SIG-M5 treated with dmso at 0.1 percent for 504 hours (cell line): ENCODE results near the gene KCNJ1.

Experiments used
- DNase-seq: peaks from one replicate; lab custom pipeline; 2025; ENCODE audit not compliant: unreplicated experiment; lab: John Stamatoyannopoulos, UW

Gene KCNJ1

DNA sequence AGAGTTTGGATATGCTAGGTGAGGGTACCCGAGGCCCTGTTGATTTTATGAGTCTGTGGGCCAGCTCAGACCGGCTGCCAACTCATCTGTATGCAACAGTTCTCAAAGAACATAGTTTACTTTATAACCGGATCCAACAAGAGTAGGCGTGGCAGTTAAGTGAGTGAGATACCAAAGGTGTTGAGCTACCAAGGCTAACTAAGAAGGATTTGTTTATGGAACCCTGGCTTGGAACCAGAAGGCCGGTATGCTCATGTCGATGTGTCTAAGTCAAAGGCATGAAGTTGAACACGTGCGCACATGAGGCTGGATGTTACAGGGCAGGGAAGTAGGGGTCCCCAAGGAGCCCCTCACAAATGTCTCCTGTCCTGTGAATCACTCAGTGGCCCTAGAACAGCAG is at the start of gene KCNJ1:
TSS of gene KCNJ1 (minus strand) at position 20 of the 400 bp plus-strand sequence. CDS start 27,053 bp downstream, outside the sequence.
- no peak for DNase-seq

DNA sequence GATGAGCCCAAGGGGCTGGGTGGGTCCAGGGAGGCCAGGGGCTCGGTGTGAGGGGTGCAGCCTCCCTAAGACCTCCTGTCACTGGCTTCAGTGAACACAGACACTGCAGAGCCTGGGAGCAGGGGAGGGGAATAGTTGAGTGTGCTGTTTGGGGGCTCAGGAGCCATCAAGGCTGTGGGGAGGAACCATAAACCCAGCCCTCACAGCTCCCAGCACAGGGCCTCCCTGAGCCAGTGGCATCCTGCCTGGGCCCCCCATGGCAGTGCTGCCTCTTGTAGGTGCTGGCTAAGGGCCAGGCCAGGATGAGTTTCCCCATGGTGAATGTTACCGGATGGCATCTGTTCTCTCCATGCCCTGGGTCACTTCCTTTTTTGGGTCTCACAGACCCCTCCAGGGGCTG is 49.6 kb upstream of the KCNJ1 start:
- no peak for DNase-seq

DNA sequence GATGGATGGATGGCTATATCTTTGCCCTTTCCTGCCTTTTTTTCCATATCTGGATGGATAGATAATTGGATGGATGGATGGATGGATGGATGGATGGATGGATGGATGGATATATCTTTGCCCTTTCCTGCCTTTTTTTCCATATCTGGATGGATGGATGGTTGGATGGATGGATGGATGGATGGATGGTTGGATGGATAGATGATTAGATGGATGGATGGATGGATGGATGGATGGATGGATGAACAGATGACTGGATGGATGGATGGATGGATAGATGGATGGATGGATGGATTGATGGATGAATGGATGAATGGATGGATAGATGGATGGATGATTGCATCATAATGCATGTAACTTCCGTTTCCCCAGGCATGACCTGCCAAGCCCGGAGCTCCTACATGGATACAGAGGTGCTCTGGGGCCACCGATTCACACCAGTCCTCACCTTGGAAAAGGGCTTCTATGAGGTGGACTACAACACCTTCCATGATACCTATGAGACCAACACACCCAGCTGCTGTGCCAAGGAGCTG is 49.0 kb upstream of the KCNJ1 start:
- DNase-seq: no peak

GRCh38 chr11:128915149-128915521 is 48.0 kb upstream of the KCNJ1 start:
- DNase-seq: no peak

DNA sequence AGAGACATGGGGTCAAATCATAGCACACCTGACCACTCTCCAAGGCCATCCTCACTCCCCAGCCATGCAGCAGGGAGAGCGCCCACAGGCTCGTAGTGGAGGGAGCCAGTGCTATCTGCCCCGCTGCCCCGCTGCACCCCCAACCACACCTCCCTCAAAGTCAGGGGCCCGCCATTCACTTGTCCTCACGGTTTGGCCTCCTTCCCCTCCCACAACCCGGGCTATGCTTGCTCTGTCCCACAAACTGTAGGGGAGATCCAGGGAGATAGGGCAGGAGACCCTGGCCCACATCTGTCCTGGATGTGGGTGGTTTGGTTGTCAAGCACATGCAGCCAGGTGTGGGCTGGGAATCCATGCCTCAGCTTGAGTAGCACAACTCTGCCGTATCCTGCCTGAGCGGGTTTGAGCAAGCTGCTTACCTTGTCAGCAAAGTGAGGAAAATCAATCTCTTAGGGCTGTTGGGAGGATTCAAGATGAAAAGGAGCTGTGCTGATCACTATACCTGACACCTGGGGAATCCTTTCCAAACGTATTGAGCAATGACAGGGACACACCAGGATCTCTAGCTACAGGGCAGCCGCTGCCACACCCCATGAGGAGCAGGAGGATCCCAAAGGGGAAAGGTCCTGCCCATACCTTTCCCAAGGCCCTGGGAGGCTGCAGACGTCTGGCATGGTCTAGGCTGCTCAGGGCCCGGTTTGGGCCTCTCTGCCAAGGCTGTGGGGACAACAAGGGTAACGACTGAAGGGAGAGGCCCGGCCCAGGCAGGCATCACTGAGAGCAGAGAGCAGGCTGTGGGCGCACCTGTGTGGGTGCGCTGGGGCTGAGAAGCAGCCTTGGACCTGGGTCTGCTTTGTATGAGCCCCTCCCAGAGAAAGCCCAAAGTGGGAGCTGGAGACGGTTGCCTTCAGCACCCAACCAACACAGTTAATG is 47.4 kb upstream of the KCNJ1 start:
- DNase-seq: no peak

DNA sequence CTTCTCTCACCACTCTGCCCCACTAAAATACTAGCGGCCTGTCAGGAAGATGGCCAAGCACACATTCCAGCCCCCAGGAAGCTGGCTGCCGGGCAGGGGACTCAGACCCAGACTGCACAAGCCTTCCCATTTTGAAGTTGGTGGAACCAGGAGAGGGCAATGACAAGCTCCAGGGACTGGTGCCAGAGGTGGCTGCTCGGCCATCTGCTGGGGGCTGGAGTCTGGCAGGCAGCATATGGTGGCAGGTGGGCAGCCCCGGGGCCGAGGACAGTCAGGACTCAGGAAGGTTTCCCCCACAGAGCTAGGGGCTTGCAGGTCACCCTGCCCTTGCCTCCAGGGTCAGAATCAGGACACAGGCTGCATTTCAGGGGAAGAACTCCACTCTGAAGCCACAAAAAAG is 46.7 kb upstream of the KCNJ1 start:
- DNase-seq: no peak

DNA sequence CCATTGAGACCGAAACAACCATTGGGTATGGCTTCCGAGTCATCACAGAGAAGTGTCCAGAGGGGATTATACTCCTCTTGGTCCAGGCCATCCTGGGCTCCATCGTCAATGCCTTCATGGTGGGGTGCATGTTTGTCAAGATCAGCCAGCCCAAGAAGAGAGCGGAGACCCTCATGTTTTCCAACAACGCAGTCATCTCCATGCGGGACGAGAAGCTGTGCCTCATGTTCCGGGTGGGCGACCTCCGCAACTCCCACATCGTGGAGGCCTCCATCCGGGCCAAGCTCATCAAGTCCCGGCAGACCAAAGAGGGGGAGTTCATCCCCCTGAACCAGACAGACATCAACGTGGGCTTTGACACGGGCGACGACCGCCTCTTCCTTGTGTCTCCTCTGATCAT is 44.6 kb upstream of the KCNJ1 start:
- no peak for DNase-seq

- DNase-seq: no peak
These were observed 44.1 kb upstream of the KCNJ1 start for GRCh38 chr11:128911239-128911638.

DNA sequence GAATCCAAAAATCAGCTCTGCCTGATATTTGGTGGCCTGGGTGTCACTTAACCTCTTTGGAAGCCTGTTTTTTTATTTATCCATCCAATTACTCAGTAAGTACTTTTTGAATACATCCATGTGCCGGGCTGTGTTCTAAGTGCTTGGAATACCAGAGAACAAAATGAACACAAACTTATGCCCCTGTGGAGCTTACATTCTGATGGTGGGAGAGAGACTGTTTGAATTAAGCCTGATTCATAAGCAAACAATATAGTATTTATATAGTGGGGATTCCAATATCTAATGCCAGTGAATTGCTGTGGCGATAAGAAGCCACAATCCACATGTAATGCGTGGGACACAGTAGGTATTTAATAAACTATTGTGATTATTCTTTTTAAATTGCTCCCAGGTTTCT is 43.5 kb upstream of the KCNJ1 start:
- no peak for DNase-seq

DNA sequence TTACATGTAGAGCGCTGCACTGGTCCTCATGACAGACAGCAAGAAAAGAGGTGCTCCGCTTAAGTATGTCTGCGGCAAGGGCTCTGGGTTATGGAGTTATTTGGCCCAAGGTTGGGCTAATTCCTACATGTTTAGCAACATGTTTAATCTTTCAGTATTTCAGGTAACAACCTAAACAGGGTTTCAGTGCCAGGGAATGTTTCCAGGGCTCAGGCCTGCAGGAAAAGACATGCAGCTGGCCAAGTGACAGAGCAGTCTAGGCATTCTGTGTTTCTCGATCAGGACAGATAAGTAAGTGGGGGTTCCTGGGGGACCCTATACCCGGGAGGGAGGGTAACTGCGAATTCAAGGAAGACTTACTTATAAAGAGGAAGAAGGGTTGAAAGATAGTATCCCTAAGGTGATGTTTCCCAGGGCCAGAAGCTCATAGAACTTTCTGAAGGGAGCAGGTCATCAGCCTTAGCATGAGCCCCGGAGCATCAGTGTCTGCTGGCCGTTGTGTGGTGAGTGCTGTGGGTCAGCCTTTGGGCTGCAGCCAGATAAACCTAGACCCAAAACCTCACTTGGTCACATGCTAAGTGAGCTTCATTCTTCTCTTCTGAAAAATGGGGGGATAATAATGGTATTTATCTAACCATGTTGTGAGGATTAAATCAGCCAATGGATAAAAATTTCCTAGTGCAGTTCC is 42.5 kb upstream of the KCNJ1 start:
- DNase-seq: no peak

- peak; percentile 19 for DNase-seq
These were observed 41.5 kb upstream of the KCNJ1 start for GRCh38 chr11:128908391-128909246.

- DNase-seq: no peak
These were observed 40.5 kb upstream of the KCNJ1 start for GRCh38 chr11:128907585-128907984.

DNA sequence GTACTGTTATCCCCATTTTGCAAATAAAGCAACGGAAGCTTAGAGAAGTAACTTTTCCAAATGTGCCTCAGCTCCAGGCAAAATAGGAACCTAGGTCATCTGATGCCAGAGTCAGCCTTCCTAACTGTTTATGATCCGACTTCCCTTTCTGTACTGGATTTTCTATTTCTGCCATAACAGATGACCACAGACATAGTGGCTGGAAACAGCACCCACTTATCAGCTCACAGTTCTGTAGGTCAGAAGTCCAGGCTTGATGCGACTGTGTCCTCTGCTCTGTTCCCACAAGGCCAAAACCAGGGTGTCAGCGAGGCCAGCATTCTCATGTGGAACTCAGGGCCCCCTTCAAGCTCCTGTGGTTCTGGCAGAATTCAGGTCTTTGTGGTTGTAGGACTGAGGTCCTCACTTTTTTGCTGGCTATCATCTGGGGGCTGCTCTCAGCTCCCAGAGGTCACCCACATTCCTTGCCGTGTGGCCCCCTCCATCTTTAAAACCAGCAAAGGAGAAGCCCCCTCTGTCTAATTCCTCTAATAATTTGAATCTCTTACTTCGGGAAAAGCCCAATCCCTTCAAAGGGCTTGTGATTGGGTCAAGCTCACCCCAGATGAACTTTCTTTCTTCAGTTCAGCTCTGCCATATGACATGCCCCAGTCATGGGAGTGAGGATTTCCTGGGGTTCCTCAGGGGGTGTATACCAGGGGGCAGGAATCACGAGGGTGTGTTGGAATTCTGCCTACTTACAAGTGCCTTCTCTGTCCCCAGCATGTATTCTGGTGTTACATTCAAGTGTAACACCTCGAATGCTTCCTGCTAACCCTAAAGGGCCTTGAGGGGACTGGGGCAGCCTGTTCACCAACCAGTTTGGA is 39.3 kb upstream of the KCNJ1 start:
- no peak for DNase-seq

DNA sequence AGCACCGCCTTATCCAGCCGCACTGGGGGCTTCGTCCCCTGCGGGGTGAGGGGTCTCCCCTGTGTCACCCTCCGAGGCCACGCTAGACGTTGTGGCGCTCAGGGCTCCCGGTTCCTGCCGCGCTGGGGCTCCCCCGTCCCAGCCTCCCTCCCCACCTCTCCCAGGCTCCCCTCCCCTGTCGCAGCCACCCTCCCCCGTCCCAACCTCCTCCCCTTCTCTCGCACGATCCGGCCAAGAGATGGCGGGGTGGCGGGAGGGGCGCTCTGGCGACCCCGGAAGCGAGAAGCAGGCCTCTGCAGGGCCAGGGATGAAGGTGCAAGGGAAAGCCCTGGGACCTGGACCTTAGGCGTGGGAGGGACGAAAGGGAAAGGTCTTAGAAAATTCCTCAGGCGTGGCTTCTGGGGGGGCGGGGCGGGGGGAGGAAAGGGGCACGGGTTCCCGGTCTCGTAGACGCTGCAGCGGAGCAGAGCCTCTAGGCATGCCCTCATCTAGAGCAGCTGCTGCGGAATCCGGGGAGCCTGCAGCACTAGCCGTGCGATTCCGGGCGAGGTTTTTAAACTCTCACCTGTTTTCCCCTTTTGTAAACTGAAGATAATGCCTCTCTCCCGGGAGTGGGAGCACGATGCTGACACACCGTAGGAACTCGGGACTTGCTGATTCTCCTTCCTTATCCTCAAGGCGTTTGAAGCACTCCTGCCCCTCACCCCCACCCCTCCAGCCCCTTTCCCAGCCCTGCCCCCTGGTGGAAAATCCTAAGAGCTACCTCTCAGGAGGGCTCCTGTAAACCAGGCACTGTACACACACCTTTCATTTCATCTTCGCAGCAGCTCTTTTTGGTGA is 38.5 kb upstream of the KCNJ1 start:
- peak; percentile 49 for DNase-seq

- no peak for DNase-seq
These were observed 37.7 kb upstream of the KCNJ1 start for GRCh38 chr11:128904656-128905344.

DNA sequence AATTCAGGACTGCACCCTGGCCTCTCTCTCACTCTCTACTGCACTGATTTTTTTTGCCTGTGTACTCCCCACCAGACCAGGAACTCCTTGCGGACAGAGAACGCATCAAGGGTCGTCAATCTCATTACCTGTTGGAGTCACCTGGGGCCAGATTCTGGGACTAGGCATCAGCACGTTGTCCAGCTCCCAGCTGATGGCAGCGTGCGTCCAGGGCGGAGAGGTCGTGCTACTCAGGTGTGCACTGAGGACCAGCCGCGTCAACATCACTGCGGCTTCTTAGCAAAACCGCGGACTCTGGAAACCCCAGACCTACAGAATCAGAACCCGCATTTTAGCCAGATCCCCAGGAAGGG is 37.2 kb upstream of the KCNJ1 start:
- no peak for DNase-seq

DNA sequence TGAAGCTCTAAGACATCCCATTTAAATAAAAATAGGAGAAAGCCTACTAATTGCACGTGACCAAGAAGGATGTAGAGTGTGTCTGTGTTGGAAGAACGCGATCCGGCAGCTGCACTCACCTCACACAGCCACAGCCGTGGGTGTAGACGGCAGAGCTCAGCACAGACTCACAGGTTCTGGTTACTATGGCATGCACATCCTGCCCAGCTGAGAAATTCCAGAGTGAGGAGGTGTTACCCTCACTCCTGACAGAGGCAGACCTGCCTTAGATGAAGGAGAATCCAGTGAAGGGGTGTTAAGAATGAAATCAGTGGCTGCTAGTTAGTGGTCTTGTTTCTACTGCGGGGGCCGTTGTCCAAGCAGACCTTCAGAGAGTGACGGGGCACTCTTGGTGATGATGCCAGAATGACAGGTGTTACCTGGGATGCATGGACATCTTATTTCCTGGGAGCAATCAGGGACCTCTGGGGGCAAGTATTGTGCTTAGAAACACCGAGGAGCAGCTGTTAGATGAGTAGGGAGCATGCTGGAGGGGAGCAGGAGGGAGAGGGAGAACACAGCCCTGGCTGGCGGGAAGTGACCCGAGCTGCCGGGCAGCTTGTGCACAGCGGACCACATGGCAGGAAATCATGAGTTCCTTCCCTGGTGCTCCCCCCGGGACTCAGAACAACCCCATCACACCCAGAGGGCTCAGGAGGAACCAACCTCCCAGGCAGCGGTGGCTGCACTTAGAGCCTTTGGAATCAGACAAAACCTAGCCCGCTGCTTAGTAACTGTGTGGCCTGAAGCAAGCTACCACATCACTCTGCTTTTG is 36.4 kb upstream of the KCNJ1 start:
- no peak for DNase-seq

DNA sequence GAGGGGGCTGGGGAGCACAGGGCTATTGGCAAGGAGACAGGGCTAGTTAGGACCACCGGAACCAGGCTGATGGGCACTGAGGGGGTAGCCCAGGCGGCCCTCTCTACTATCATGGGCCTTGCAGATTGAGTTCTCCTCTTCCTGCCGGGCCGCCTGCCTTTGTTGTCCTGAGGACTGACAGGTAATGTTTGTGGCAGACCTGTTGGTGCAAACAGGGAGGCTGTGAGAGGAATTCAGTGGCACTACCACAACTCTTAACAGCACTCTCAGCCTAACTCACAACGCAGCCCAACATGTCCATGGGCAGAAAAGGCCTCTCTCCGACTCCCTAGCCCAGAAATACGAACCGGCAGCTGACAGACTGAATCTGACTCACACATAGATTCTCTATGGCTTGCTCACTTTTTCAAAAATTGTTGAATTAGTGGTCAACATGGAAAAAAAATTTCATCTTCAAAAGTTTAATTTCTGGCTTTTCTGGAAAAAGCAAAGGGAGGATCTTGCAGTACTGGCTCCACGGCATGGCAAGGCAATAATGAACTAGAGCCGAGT is 35.5 kb upstream of the KCNJ1 start:
- DNase-seq: no peak
